IMR-90 (cell line): ENCODE measurements around the gene SPPL2A. TPM values are rescaled to one million over a fixed set of nuclear protein-coding genes. Genes with fewer than 3 reads are reported as not detected.

Experiments
- ATAC-seq: fragments of 200-7000 bp; cut with Tn5 transposase; 2 replicates; pipeline ENCODE4 v1.9.1; 2020; ENCODE audit warnings: low read depth, mild to moderate bottlenecking, moderate library complexity
- BruUV-seq: library from RNA; stranded (reverse); fragments of 400-500 nt; replicated peaks from 2 replicates; lab custom pipeline; 2021; lab: Mats Ljungman, UMichigan
- CTCF ChIA-PET: fragments of 300-600 bp; formaldehyde crosslinking; extraction: SDS; loops from one replicate; lab custom pipeline; 2021; ENCODE audit warnings: antibody characterized with exemption; lab: Yijun Ruan, JAX
- POLR2A ChIA-PET: fragments of 300-600 bp; sonication (Branson Sonifier 250); formaldehyde crosslinking; loops from one replicate; lab custom pipeline; 2022; ENCODE audit warnings: antibody characterized with exemption; ENCODE audit not compliant: unreplicated experiment; lab: Charles Lee
- DNase-seq: peaks from one replicate; pipeline ENCODE4 v3.0.0; 2013
- H2AFZ ChIP-seq: replicated peaks from 2 replicates; pipeline ENCODE3; 2013; ENCODE audit warnings: low read length, mild to moderate bottlenecking; ENCODE audit not compliant: poor library complexity
- H2AK5ac ChIP-seq: 2 replicates; pipeline ENCODE4 v1.6.1; 2013; ENCODE audit warnings: low read depth, low read length, inconsistent platforms
- H2AK9ac ChIP-seq: replicated peaks from 2 replicates; pipeline ENCODE3; 2013; ENCODE audit warnings: mild to moderate bottlenecking, low read depth, low read length, moderate library complexity; ENCODE audit not compliant: poor library complexity
- H2BK120ac ChIP-seq: 2 replicates; pipeline ENCODE4 v1.6.1; 2013; ENCODE audit warnings: low read depth, low read length, inconsistent platforms
- H2BK15ac ChIP-seq: 3 replicates; pipeline ENCODE4 v1.6.1; 2013; ENCODE audit warnings: low read depth, low read length, inconsistent platforms
- H2BK20ac ChIP-seq: 2 replicates; pipeline ENCODE4 v1.6.1; 2013; ENCODE audit warnings: low read depth, mild to moderate bottlenecking, inconsistent platforms, low read length, moderate library complexity
- H2BK5ac ChIP-seq: 2 replicates; pipeline ENCODE4 v1.6.1; 2013; ENCODE audit warnings: mild to moderate bottlenecking, low read depth, low read length, inconsistent platforms; ENCODE audit not compliant: poor library complexity, severe bottlenecking
- H3K14ac ChIP-seq: replicated peaks from 2 replicates; pipeline ENCODE4 v1.6.1; 2013; ENCODE audit warnings: low read depth, low read length, inconsistent platforms
- H3K18ac ChIP-seq: 2 replicates; pipeline ENCODE4 v1.6.1; 2013; ENCODE audit warnings: low read depth, low read length, control low read depth
- H3K23ac ChIP-seq: 2 replicates; pipeline ENCODE4 v1.6.1; 2013; ENCODE audit warnings: low read depth, low read length, inconsistent platforms
- H3K27ac ChIP-seq: 2 replicates; pipeline ENCODE4 v1.5.1; 2013; ENCODE audit warnings: mild to moderate bottlenecking, control low read depth, low read length; ENCODE audit not compliant: insufficient read depth
- H3K27me3 ChIP-seq: 2 replicates; pipeline ENCODE4 v1.6.1; 2013; ENCODE audit warnings: low read length; ENCODE audit not compliant: control insufficient read depth, insufficient read depth
- H3K36me3 ChIP-seq: 2 replicates; pipeline ENCODE4 v1.6.1; 2013; ENCODE audit warnings: low read length, mixed read lengths; ENCODE audit not compliant: control insufficient read depth, insufficient read depth
- H3K4ac ChIP-seq: 2 replicates; pipeline ENCODE4 v1.6.1; 2013; ENCODE audit warnings: low read depth, low read length, inconsistent platforms
- H3K4me1 ChIP-seq: 2 replicates; pipeline ENCODE4 v1.6.1; 2013; ENCODE audit warnings: low read length, mixed read lengths; ENCODE audit not compliant: control insufficient read depth, insufficient read depth
- H3K4me2 ChIP-seq: 2 replicates; pipeline ENCODE4 v1.6.1; 2013; ENCODE audit warnings: low read depth, mild to moderate bottlenecking, control low read depth, low read length, moderate library complexity
- H3K4me3 ChIP-seq: 2 replicates; pipeline ENCODE4 v1.5.1; 2013; ENCODE audit warnings: low read depth, mild to moderate bottlenecking, control low read depth, low read length, moderate library complexity; ENCODE audit not compliant: insufficient read depth
- H3K56ac ChIP-seq: 2 replicates; pipeline ENCODE4 v1.6.1; 2013; ENCODE audit warnings: low read length, inconsistent platforms; ENCODE audit not compliant: insufficient read depth; ENCODE audit errors: extremely low read depth
- H3K79me1 ChIP-seq, 2 experiments: 2 replicates each; pipeline ENCODE4 v1.6.1; 2013; ENCODE audit warnings: low read length in 2 of 2, inconsistent platforms in 1 of 2, low read depth in 1 of 2
- H3K9ac ChIP-seq: 2 replicates; pipeline ENCODE4 v1.6.1; 2013; ENCODE audit warnings: low read depth, low read length, control low read depth
- H3K9me1 ChIP-seq: 2 replicates; pipeline ENCODE4 v1.6.1; 2013; ENCODE audit warnings: low read length, inconsistent platforms; ENCODE audit not compliant: insufficient read depth
- H3K9me3 ChIP-seq: 2 replicates; pipeline ENCODE4 v1.6.1; 2013; ENCODE audit warnings: low read length; ENCODE audit not compliant: control insufficient read depth, insufficient read depth
- H4K20me1 ChIP-seq: 2 replicates; pipeline ENCODE4 v1.6.1; 2013; ENCODE audit warnings: low read length, inconsistent platforms; ENCODE audit not compliant: insufficient read depth
- H4K5ac ChIP-seq: 2 replicates; pipeline ENCODE4 v1.6.1; 2013; ENCODE audit warnings: mild to moderate bottlenecking, low read depth, low read length, control low read depth
- H4K8ac ChIP-seq, 2 experiments: 2 replicates each; pipeline ENCODE4 v1.6.1; 2013; ENCODE audit warnings: low read depth in 2 of 2, low read length in 2 of 2, control low read depth in 1 of 2, inconsistent platforms in 1 of 2
- H4K91ac ChIP-seq: 2 replicates; pipeline ENCODE4 v1.6.1; 2013; ENCODE audit warnings: low read depth, low read length, inconsistent platforms; ENCODE audit not compliant: insufficient read depth
- CEBPB ChIP-seq: IDR thresholded peaks from 2 replicates; pipeline ENCODE4 v1.6.1; 2012; ENCODE audit warnings: low read depth, low read length, improper control_type of control experiment
- MAZ ChIP-seq: IDR thresholded peaks from 2 replicates; pipeline ENCODE4 v1.6.1; 2012; ENCODE audit warnings: low read depth, mild to moderate bottlenecking, low read length, improper control_type of control experiment, moderate library complexity, borderline replicate concordance
- WGBS, 2 experiments: methylation state at CpG; one replicate each; pipeline versions ENCODE4 v1.1.5 to v1.1.7; 2013; ENCODE audit warnings: missing lambda C conversion rate in 2 of 2; ENCODE audit not compliant: insufficient read length in 1 of 2; ENCODE audit errors: extremely low coverage in 2 of 2; 5-methylcytosine and 5-hydroxymethylcytosine counted together
- dilution Hi-C: fragments of 300-500 bp; cut with HindIII; formaldehyde crosslinking; loops from one replicate; pipeline ENCODE4 v1.14.3; 2018; ENCODE audit warnings: low sequenced_read_pairs; ENCODE audit not compliant: unreplicated experiment
- in situ Hi-C: fragments of 300-500 bp; cut with MboI; formaldehyde crosslinking; loops from 3 replicates; pipeline ENCODE4 v1.14.3; 2019; ENCODE audit warnings: low sequenced_read_pairs, inconsistent platforms, mixed read lengths
- intact Hi-C: fragments of 100-400 bp; cut with micrococcal nuclease; formaldehyde crosslinking; loops from 2 replicates; pipeline ENCODE4 v1.10.0; 2022
- polyA plus RNA-seq, 3 experiments: library from polyadenylated mRNA; depleted of rRNA; stranded (reverse); fragments of >200 nt; gene quantifications; 2 replicates each; pipeline ENCODE4 v1.2.3, GENCODE V29; 2012; ENCODE audit warnings: low replicate concordance in 1 of 3
- total RNA-seq: library from RNA; depleted of rRNA; stranded (reverse); fragments of >200 nt; gene quantifications from 2 replicates; pipeline ENCODE4 v1.2.3, GENCODE V29; 2012

Gene SPPL2A
- total and polyA plus RNA-seq, 2 of the 4 experiments (the other 2 are of a cell fraction) = 29.2 to 53.8 TPM

DNA sequence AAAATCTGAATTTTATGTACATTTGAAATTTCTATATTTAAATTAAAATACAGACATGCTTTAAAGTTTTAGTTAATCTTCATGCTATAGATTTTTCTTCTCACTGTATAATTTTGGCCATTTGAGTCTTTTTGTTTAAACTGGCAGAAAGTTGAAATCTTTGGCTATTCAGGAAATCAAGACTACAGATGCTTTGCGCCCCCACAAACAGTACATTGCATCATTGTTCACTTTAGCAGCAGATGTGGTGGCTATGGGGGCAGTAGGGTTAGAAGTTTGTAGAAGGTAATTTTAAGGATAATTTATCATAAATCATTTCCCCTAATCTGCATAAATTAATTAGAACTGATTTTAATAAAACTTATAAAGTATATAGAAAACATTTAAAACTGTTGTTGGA, 20.9 kb downstream of the SPPL2A start:
- no TSS peak for BruUV-seq

More for the DNA sequence above, 20.9 kb downstream of the SPPL2A start:
- no peak overlapping the region for H3K9ac ChIP-seq
- no peak overlapping the region for H2BK5ac ChIP-seq
- H3K27me3 ChIP-seq = no peaks in the 10 kb centered on the region
- H2BK20ac ChIP-seq = no peak overlapping the region
- no peak overlapping the region for H3K4me2 ChIP-seq
- H4K20me1 ChIP-seq = no peaks in the 10 kb centered on the region
- no peak overlapping the region for H4K5ac ChIP-seq
- intact Hi-C loops = no loop called here
- no peak overlapping the region for H2AFZ ChIP-seq
- dilution Hi-C loops = no loop called here
- no peak overlapping the region for H4K8ac ChIP-seq
- no CpG with 5 or more reads among the region's 1 CpG for WGBS, 2 experiments
- no peaks in the 10 kb centered on the region for H3K9me1 ChIP-seq
- no peak overlapping the region for H4K91ac ChIP-seq
- CTCF ChIA-PET = no interaction called here
- peaks cover 1% of the 10 kb centered on the region; the same call in 1 of the 2 replicates for H3K36me3 ChIP-seq
- DNase-seq (peak; percentile 59), ATAC-seq (no peak)
- no peak overlapping the region for H3K23ac ChIP-seq
- no peaks in the 10 kb centered on the region; the same call in 1 of the 2 replicates for H3K4me1 ChIP-seq
- no peak overlapping the region for H3K27ac ChIP-seq
- H3K14ac ChIP-seq = no peak overlapping the region
- in situ Hi-C loops = no loop called here
- no peak overlapping the region for H2AK9ac ChIP-seq
- H2AK5ac ChIP-seq = no peak overlapping the region
- no peak overlapping the region for H3K4ac ChIP-seq
- H3K9me3 ChIP-seq = no peaks in the 10 kb centered on the region
- H3K18ac ChIP-seq = no peak overlapping the region
- no peak overlapping the region for H2BK15ac ChIP-seq
- H2BK120ac ChIP-seq = no peak overlapping the region
- no peak overlapping the region for H3K56ac ChIP-seq
- H3K4me3 ChIP-seq = no peak overlapping the region
- H3K79me1 ChIP-seq = peaks cover 3 to 9% of the 10 kb centered on the region in 2 experiments; a peak in 2 of 4 replicates
- POLR2A ChIA-PET = no interaction called here
- TF ChIP-seq CEBPB (peak; percentile 77), MAZ (no peak)
